Body of pancreas (tissue), 4 donors: ENCODE results near the gene LARP4B. TPM values are rescaled to one million over a fixed set of nuclear protein-coding genes. Genes with fewer than 3 reads are reported as not detected.

Experiments
- ATAC-seq: fragments of 150-250 bp; one replicate; pipeline ENCODE4 v1.9.1; 2016
- DNase-seq, 4 donors: peaks; one replicate each; pipeline ENCODE4 v3.0.0-alpha.2; 2019
- H3K27ac ChIP-seq, 4 donors: fragments of 200-600 bp; sonication (generic); 1 replicate in 3 of 4; 2 replicates in 1 of 4; pipeline versions ENCODE4 v1.5.1 to v1.6.1; 2016 to 2019; ENCODE audit warnings: mild to moderate bottlenecking in 1 of 4, mixed read lengths in 1 of 4, moderate library complexity in 1 of 4
- H3K27me3 ChIP-seq, 2 donors: fragments of 200-600 bp; sonication (generic); one replicate each; pipeline ENCODE4 v1.6.0; 2016; ENCODE audit warnings: mild to moderate bottlenecking in 1 of 2
- H3K36me3 ChIP-seq, 2 donors: fragments of 200-600 bp; sonication (generic); replicated peaks in 1 of 2; 2 replicates each; pipeline ENCODE4 v1.5.1; 2016; ENCODE audit warnings: low read depth in 2 of 2; ENCODE audit not compliant: insufficient read depth in 1 of 2
- H3K4me1 ChIP-seq: fragments of 200-600 bp; sonication (generic); one replicate; pipeline ENCODE4 v1.6.0; 2016
- H3K4me3 ChIP-seq, 2 donors: fragments of 200-600 bp; sonication (generic); 1 replicate in 1 of 2; 2 replicates in 1 of 2; pipeline ENCODE4 v1.5.1; 2016 to 2019
- H3K9me3 ChIP-seq, 3 donors: fragments of 200-600 bp; sonication (generic); 1 replicate in 2 of 3; 2 replicates in 1 of 3; pipeline ENCODE4 v1.5.1; 2016
- POLR2A ChIP-seq, 3 donors: fragments of 450-650 bp; IDR thresholded peaks; one replicate each; pipeline ENCODE4 v1.6.1; 2016; ENCODE audit warnings: antibody characterized with exemption in 3 of 3, mild to moderate bottlenecking in 2 of 3
- WGBS, 2 donors: methylation state at CpG; one replicate each; pipeline ENCODE4 v1.1.5; 2017; 5-methylcytosine and 5-hydroxymethylcytosine counted together
- intact Hi-C: fragments of 100-400 bp; cut with DNase I; formaldehyde crosslinking; loops from one replicate; pipeline ENCODE4 v1.15.1; 2023
- total RNA-seq, 2 donors: library from RNA; depleted of rRNA; stranded (reverse); fragments of >200 nt; gene quantifications; one replicate each; pipeline ENCODE4 v1.1.0, GENCODE V29; 2016
- TF ChIP-seq, protein P1 (sequence below), 7 experiments: fragments of 450-650 bp in 4 of 7; fragments of 200-600 bp in 3 of 7; sonication (generic) in 3 of 7; IDR thresholded peaks; one replicate each; pipeline ENCODE4 v1.5.1; 2016 to 2019; ENCODE audit warnings: antibody characterized with exemption in 7 of 7

Gene LARP4B
- total RNA-seq, 2 donors from 2014 or later: 41.0 to 61.6 TPM

DNA sequence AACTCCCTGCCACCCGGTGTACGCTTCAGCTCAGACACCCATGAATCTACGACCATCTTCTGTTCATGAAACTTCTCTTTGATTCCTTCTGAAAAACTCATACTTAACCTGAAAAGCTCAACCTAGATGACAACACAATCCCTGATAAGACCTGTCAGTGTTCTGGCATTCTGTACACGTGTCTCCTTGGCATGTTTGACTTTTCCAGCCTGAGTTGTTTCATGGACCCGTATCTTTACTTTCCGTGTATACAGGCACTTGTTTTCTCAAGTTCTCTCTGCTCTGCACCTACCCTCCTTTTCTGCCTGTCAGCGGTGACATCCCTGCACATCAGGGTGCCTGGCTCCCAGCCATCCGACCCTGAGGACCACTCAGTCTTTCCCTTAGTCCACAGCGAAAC is 103.3 kb downstream of the LARP4B start:
- no peaks in the 10 kb centered on the region for H3K27me3 ChIP-seq
- intact Hi-C loops: no loop called here
- peaks cover 0 to 31% of the 10 kb centered on the region in 2 donors for H3K36me3 ChIP-seq
- no peak overlapping the region for H3K27ac ChIP-seq
- H3K4me1 ChIP-seq: peaks cover 3% of the 10 kb centered on the region
- no peak for DNase-seq
- no peaks in the 10 kb centered on the region for H3K9me3 ChIP-seq
- WGBS, 2 donors: 73 to 74% methylated on average over 9 of the region's 9 CpGs
- TF ChIP-seq, protein P1, sequence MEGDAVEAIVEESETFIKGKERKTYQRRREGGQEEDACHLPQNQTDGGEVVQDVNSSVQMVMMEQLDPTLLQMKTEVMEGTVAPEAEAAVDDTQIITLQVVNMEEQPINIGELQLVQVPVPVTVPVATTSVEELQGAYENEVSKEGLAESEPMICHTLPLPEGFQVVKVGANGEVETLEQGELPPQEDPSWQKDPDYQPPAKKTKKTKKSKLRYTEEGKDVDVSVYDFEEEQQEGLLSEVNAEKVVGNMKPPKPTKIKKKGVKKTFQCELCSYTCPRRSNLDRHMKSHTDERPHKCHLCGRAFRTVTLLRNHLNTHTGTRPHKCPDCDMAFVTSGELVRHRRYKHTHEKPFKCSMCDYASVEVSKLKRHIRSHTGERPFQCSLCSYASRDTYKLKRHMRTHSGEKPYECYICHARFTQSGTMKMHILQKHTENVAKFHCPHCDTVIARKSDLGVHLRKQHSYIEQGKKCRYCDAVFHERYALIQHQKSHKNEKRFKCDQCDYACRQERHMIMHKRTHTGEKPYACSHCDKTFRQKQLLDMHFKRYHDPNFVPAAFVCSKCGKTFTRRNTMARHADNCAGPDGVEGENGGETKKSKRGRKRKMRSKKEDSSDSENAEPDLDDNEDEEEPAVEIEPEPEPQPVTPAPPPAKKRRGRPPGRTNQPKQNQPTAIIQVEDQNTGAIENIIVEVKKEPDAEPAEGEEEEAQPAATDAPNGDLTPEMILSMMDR (IDR thresholded peaks at IDR 0.05): no peak
- no peak for TF ChIP-seq POLR2A (IDR thresholded peaks at IDR 0.05)
- no peak for ATAC-seq
- H3K4me3 ChIP-seq: no peak overlapping the region

DNA sequence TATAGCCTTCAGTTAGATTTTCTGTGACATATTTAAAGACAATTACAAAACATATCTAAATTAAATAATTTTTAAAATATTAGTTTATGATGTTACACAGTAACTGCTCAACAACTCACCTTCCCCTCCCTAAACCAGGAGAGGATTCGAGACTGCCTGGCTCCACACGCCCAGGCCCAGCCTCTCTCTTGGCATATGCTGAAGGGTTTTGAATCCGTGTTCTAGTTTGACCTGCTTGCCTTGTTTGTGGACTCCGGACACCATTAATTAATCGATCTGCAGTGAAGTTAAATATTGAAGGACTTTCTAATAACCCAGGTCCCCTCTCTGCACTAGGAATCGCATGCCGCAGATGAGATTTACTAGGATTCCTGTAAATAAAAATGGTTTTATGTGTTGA is 106.6 kb downstream of the LARP4B start:
- TF ChIP-seq, protein P1 (IDR thresholded peaks at IDR 0.05): no peak
- Histone ChIP-seq H3K36me3 (peaks cover 0 to 38% of the 10 kb centered on the region in 2 donors), H3K27me3 (no peaks in the 10 kb centered on the region), H3K9me3 (no peaks in the 10 kb centered on the region), H3K4me3 (no peak overlapping the region), H3K27ac (no peak overlapping the region), H3K4me1 (peaks cover 3% of the 10 kb centered on the region)
- intact Hi-C loops: no loop called here
- no peak for DNase-seq
- ATAC-seq: no peak
- WGBS, 2 donors: 44 to 59% methylated on average over 7 of the region's 7 CpGs

DNA sequence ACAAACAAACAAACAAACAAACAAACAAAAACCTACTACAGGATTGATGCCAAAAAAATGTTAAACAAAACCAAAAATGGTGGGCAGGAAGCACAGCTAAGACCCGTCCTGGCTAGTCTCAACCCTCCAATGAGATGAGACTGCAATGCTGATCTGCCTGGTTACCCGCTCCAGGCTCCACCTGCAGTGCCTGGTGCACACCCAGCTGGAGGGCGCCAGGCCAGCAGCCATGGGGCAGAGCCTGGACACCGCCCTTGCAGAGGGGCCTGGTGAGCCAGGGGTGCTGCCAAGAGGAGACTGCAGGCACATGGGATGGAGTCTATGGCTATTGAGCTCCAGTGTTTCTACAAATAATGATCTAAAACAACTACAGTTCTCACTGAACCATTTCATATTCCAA is 107.0 kb downstream of the LARP4B start:
- no peak for TF ChIP-seq POLR2A (IDR thresholded peaks at IDR 0.05)
- TF ChIP-seq, protein P1 (IDR thresholded peaks at IDR 0.05): no peak
- H3K27ac ChIP-seq: no peak overlapping the region
- DNase-seq (no peak), ATAC-seq (no peak)
- no peaks in the 10 kb centered on the region for H3K9me3 ChIP-seq
- H3K4me3 ChIP-seq: no peak overlapping the region
- intact Hi-C loops: no loop called here
- H3K36me3 ChIP-seq: peaks cover 0 to 40% of the 10 kb centered on the region in 2 donors
- H3K4me1 ChIP-seq: peaks cover 3% of the 10 kb centered on the region
- H3K27me3 ChIP-seq: no peaks in the 10 kb centered on the region
- WGBS, 2 donors: 91 to 93% methylated on average over 4 of the region's 4 CpGs

DNA sequence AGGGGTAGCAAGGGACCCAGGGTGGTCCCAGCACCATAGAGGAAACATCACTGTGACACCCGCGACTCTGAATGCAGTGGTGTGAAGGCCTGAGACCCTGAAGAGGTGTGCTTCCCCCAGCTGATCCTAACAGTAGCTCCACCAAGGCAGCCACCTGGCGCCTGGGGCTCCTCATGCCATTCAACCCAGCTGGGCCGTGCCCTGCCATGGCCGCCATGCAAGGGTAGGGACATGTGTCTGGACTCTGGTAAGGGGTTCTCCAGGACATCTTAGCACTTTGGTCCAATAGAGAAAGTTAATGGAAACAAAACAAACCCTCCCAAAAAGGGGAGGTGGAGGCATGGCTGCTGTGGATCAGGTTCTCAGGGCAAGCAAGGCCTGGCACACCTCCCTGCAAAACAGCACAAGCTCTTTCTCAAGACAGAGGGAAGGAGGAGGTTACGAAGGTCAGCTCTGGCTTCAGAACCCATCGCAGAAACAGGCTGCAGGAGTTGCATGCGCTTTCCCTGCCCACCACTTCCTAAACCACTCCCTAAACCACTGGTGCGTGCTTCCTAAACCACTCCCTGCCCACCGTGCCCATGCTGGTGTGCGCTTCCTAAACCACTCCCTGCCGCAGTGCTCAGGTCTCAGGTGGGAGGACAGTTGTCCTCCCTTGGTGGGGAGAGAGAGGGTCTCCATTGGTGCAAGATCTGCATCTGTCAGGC is 108.7 kb downstream of the LARP4B start:
- intact Hi-C loops: no loop called here

More for the DNA sequence above, 108.7 kb downstream of the LARP4B start:
- Histone ChIP-seq H3K27me3 (no peaks in the 10 kb centered on the region), H3K4me3 (no peak overlapping the region), H3K27ac (no peak overlapping the region), H3K36me3 (peaks cover 0 to 33% of the 10 kb centered on the region in 2 donors), H3K4me1 (peaks cover 3% of the 10 kb centered on the region), H3K9me3 (no peaks in the 10 kb centered on the region)
- TF ChIP-seq POLR2A (IDR thresholded peaks at IDR 0.05): no peak
- TF ChIP-seq, protein P1 (IDR thresholded peaks at IDR 0.05): no peak
- ATAC-seq: no peak
- WGBS, 2 donors: 89 to 92% methylated on average over 11 to 12 of the region's 12 CpGs
- no peak for DNase-seq
